ENCODE measurements around the gene CBY2. TPM values are rescaled to one million over a fixed set of nuclear protein-coding genes. Genes with fewer than 3 reads are reported as not detected.
"Not testable (repeated sequence)": the region's sequence is repeated elsewhere in the genome, so short reads cannot be mapped to it uniquely, and the experiment has no call there.

CBY2 gene

DNA sequence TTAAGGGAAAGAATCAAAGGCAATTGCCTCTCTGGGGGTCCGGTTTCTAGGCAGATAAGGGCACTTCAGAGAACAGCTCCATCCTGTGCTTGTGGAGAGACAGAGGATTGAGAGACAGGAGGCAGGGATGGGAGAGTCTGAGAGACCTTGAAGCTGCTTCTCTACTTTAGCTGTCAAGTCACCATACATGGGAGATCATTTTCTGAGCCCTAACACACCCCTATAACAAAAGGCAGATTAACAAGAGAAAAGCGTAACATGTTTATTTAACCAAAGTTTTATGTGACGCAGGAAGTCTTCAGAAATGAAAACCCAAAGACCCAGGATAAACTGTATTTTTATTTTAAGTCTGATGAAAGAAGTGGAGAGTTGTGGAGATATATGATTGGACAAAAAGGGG, 48.4 kb downstream of the CBY2 start:
- H3K4me1 ChIP-seq (ENCODE audit: control insufficient read depth, insufficient read depth, low read length): no peaks in the 10 kb centered on the region
- H3K9me3 ChIP-seq (replicated peaks; ENCODE audit: low read length): no peaks in the 10 kb centered on the region
- H3K27me3 ChIP-seq (ENCODE audit: control insufficient read depth, insufficient read depth, low read length): peaks cover 24% of the 10 kb centered on the region
- no peaks in the 10 kb centered on the region for H3K36me3 ChIP-seq (ENCODE audit: insufficient read depth, low read length)
- no peak overlapping the region for H3K9ac ChIP-seq (ENCODE audit: low read depth, low read length)
- no peak overlapping the region for H3K4me3 ChIP-seq (ENCODE audit: low read length)
- H3K4me2 ChIP-seq (ENCODE audit: low read length): no peak overlapping the region

- Histone ChIP-seq H3K4me1 (ENCODE audit: control insufficient read depth, insufficient read depth, low read length) (no peaks in the 10 kb centered on the region), H3K4me3 (ENCODE audit: low read length) (no peak overlapping the region), H3K4me2 (ENCODE audit: low read length) (no peak overlapping the region), H3K9me3 (replicated peaks; ENCODE audit: low read length) (no peaks in the 10 kb centered on the region), H3K27me3 (ENCODE audit: control insufficient read depth, insufficient read depth, low read length) (peaks cover 24% of the 10 kb centered on the region), H3K36me3 (ENCODE audit: insufficient read depth, low read length) (no peaks in the 10 kb centered on the region), H3K9ac (ENCODE audit: low read depth, low read length) (no peak overlapping the region)
These were observed 49.8 kb downstream of the CBY2 start for GRCh38 chr13:45751885-45752284.

DNA sequence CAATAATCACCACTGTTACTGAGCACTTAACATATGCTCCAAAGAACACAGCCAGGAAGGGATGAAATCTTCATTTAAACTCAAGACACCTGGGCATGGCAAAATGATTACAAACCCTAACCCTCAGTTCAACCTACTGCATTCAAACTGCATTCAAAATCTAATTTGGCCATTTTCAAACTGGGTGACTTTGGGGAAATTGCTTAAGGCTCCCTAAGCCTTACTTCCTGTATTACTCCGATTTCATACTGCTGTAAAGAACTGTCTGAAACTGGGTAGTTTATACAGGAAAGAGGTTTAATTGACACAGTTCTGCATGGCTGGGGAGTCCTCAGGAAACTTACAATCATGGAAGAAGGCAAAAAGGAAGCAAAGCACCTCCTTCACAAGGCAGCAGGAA, 50.4 kb downstream of the CBY2 start:
- H3K4me2 ChIP-seq (ENCODE audit: low read length): no peak overlapping the region

DNA sequence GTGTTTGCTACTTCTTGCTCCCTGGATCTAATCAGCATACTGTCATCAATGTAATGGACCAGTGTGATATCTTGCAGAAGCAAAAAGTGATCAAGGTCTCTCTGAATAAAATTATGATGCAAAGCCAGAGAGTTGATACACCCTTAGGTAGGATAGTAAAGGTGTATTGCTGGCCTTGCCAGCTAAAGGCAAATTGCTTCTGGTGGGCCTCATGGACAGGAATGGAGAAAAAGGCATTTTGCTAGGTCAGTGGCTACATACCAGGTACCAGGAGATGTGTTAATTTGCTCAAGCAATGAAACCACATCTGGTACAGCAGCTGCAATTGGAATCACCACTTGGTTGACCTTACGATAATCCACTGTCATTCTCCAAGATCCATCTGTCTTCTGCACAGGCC, 54.4 kb downstream of the CBY2 start:
- not testable (repeated sequence) for H3K4me1 ChIP-seq (ENCODE audit: control insufficient read depth, insufficient read depth, low read length); H3K4me2 ChIP-seq (ENCODE audit: low read length); H3K4me3 ChIP-seq (ENCODE audit: low read length); H3K36me3 ChIP-seq (ENCODE audit: insufficient read depth, low read length); H3K9me3 ChIP-seq (replicated peaks; ENCODE audit: low read length); H3K9ac ChIP-seq (ENCODE audit: low read depth, low read length); H3K27me3 ChIP-seq (ENCODE audit: control insufficient read depth, insufficient read depth, low read length)

More for the DNA sequence above, 50.4 kb downstream of the CBY2 start:
- Histone ChIP-seq H3K36me3 (ENCODE audit: insufficient read depth, low read length) (no peaks in the 10 kb centered on the region), H3K9ac (ENCODE audit: low read depth, low read length) (no peak overlapping the region), H3K4me3 (ENCODE audit: low read length) (no peak overlapping the region), H3K27me3 (ENCODE audit: control insufficient read depth, insufficient read depth, low read length) (peaks cover 20% of the 10 kb centered on the region), H3K9me3 (replicated peaks; ENCODE audit: low read length) (no peaks in the 10 kb centered on the region), H3K4me1 (ENCODE audit: control insufficient read depth, insufficient read depth, low read length) (no peaks in the 10 kb centered on the region)

- H3K4me2 ChIP-seq (ENCODE audit: low read length); H3K4me1 ChIP-seq (ENCODE audit: control insufficient read depth, insufficient read depth, low read length); H3K27me3 ChIP-seq (ENCODE audit: control insufficient read depth, insufficient read depth, low read length); H3K9ac ChIP-seq (ENCODE audit: low read depth, low read length); H3K9me3 ChIP-seq (replicated peaks; ENCODE audit: low read length); H3K36me3 ChIP-seq (ENCODE audit: insufficient read depth, low read length); H3K4me3 ChIP-seq (ENCODE audit: low read length): not testable (repeated sequence)
These were observed 55.5 kb downstream of the CBY2 start for GRCh38 chr13:45757589-45757988.

- Histone ChIP-seq H3K9me3 (replicated peaks; ENCODE audit: low read length) (no peaks in the 10 kb centered on the region), H3K36me3 (ENCODE audit: insufficient read depth, low read length) (no peaks in the 10 kb centered on the region), H3K4me3 (ENCODE audit: low read length) (no peak overlapping the region), H3K4me1 (ENCODE audit: control insufficient read depth, insufficient read depth, low read length) (no peaks in the 10 kb centered on the region), H3K9ac (ENCODE audit: low read depth, low read length) (no peak overlapping the region), H3K4me2 (ENCODE audit: low read length) (no peak overlapping the region), H3K27me3 (ENCODE audit: control insufficient read depth, insufficient read depth, low read length) (peaks cover 25% of the 10 kb centered on the region)
These were observed 61.3 kb downstream of the CBY2 start for GRCh38 chr13:45763419-45763818.

Small RNA genes within 50 kb of the gene (small RNA-seq; reads per million reads assigned to genes)
- gene RF00017: not detected

All from skeletal muscle satellite cell (primary cell).